Neural cell (in vitro differentiated cells): ENCODE results near the gene PACRGL. TPM values are rescaled to one million over a fixed set of nuclear protein-coding genes. Genes with fewer than 3 reads are reported as not detected.

Experiments used
- H2AFZ ChIP-seq: fragments of 200-600, 300-800 bp; sonication (generic), shearing (Covaris generic); 2 replicates; pipeline ENCODE4 v1.6.0; 2014; ENCODE audit warnings: low read depth, mild to moderate bottlenecking, antibody characterized with exemption, low read length, moderate library complexity
- H3F3A ChIP-seq: fragments of 200-600 bp; shearing (Covaris generic); 2 replicates; pipeline ENCODE4 v1.6.1; 2016; ENCODE audit warnings: mild to moderate bottlenecking, moderate library complexity, mixed read lengths, antibody characterized with exemption, low read length; ENCODE audit not compliant: insufficient read depth, poor library complexity, severe bottlenecking
- H3K27ac ChIP-seq: fragments of 200-600, 300-800 bp; sonication (generic), shearing (Covaris generic); 2 replicates; pipeline ENCODE4 v1.5.1; 2014; ENCODE audit warnings: mild to moderate bottlenecking, low read length, moderate library complexity
- H3K27me3 ChIP-seq: fragments of 300-800, 200-600 bp; sonication (generic), shearing (Covaris generic); 2 replicates; pipeline ENCODE4 v1.6.0; 2014; ENCODE audit warnings: mild to moderate bottlenecking, low read depth, low read length, moderate library complexity; ENCODE audit not compliant: insufficient read depth
- H3K36me3 ChIP-seq: fragments of 300-800, 200-600 bp; sonication (generic), shearing (Covaris generic); 2 replicates; pipeline ENCODE4 v1.5.1; 2014; ENCODE audit warnings: mild to moderate bottlenecking, antibody characterized with exemption, low read length, moderate library complexity; ENCODE audit not compliant: insufficient read depth
- H3K4me2 ChIP-seq: fragments of 300-800, 200-600 bp; sonication (generic), shearing (Covaris generic); 2 replicates; pipeline ENCODE4 v1.6.0; 2014; ENCODE audit warnings: mild to moderate bottlenecking, low read length
- H3K4me3 ChIP-seq: fragments of 300-800, 200-600 bp; sonication (generic), shearing (Covaris generic); 2 replicates; pipeline ENCODE4 v1.5.1; 2014; ENCODE audit warnings: mild to moderate bottlenecking, low read length, moderate library complexity
- H3K79me2 ChIP-seq: fragments of 200-600 bp; shearing (Covaris generic); replicated peaks from 2 replicates; pipeline ENCODE4 v1.6.0; 2014; ENCODE audit warnings: mild to moderate bottlenecking, low read length, moderate library complexity; ENCODE audit not compliant: insufficient read depth
- H3K9ac ChIP-seq: fragments of 300-800, 200-600 bp; sonication (generic), shearing (Covaris generic); 2 replicates; pipeline ENCODE4 v1.6.1; 2016; ENCODE audit warnings: mild to moderate bottlenecking, low read length, mixed read lengths
- H3K9me2 ChIP-seq: fragments of 200-600 bp; shearing (Covaris generic); 2 replicates; pipeline ENCODE4 v1.6.1; 2016; ENCODE audit warnings: mild to moderate bottlenecking, low read length, mixed read lengths; ENCODE audit not compliant: insufficient read depth
- H3K9me3 ChIP-seq: fragments of 200-600, 300-800 bp; sonication (generic), shearing (Covaris generic); 2 replicates; pipeline ENCODE4 v1.6.1; 2016; ENCODE audit warnings: mild to moderate bottlenecking, mixed run types, low read length, moderate library complexity, mixed read lengths
- H4K20me1 ChIP-seq: fragments of 200-600 bp; shearing (Covaris generic); 2 replicates; pipeline ENCODE4 v1.6.1; 2016; ENCODE audit warnings: mild to moderate bottlenecking, mixed run types; ENCODE audit not compliant: insufficient read depth
- CTCF ChIP-seq: fragments of 450-650 bp; IDR thresholded peaks from 2 replicates; pipeline ENCODE4 v1.5.1; 2014; ENCODE audit warnings: antibody characterized with exemption, mild to moderate bottlenecking, moderate library complexity; ENCODE audit not compliant: poor library complexity, severe bottlenecking
- EP300 ChIP-seq: fragments of 450-650 bp; conservative IDR thresholded peaks from 2 replicates; pipeline ENCODE4 v1.6.1; 2014; ENCODE audit warnings: antibody characterized with exemption, mild to moderate bottlenecking, moderate library complexity; ENCODE audit not compliant: poor library complexity, severe bottlenecking
- EZH2 ChIP-seq: fragments of 200-600, 300-800 bp; shearing (Covaris generic), sonication (generic); IDR thresholded peaks from 2 replicates; pipeline ENCODE4 v1.6.1; 2014; ENCODE audit warnings: antibody characterized with exemption, low read length, borderline replicate concordance, mild to moderate bottlenecking; ENCODE audit not compliant: insufficient read depth, poor library complexity, severe bottlenecking
- MXI1 ChIP-seq: fragments of 450-650 bp; conservative IDR thresholded peaks from 2 replicates; pipeline ENCODE4 v1.6.1; 2014; ENCODE audit warnings: antibody characterized with exemption, mild to moderate bottlenecking; ENCODE audit not compliant: poor library complexity, severe bottlenecking
- POLR2AphosphoS5 ChIP-seq: IDR thresholded peaks from 2 replicates; pipeline ENCODE4 v1.6.1; 2012
- RAD21 ChIP-seq: fragments of 450-650 bp; conservative IDR thresholded peaks from 2 replicates; pipeline ENCODE4 v1.6.1; 2014; ENCODE audit warnings: antibody characterized with exemption, mild to moderate bottlenecking, moderate library complexity
- REST ChIP-seq: IDR thresholded peaks from 2 replicates; pipeline ENCODE4 v1.6.1; 2012; ENCODE audit warnings: borderline replicate concordance
- SMC3 ChIP-seq: fragments of 450-650 bp; conservative IDR thresholded peaks from 2 replicates; pipeline ENCODE4 v1.6.1; 2014; ENCODE audit warnings: antibody characterized with exemption, mild to moderate bottlenecking, moderate library complexity; ENCODE audit not compliant: poor library complexity
- TAF1 ChIP-seq: IDR thresholded peaks from 2 replicates; pipeline ENCODE4 v1.6.1; 2012; ENCODE audit warnings: low read depth
- polyA minus RNA-seq: library from RNA; depleted of rRNA, polyadenylated mRNA; stranded (reverse); fragments of >200 nt; gene quantifications from 2 replicates; pipeline ENCODE4 v1.2.3, GENCODE V29; 2014
- polyA plus RNA-seq: library from polyadenylated mRNA; depleted of rRNA; stranded (reverse); fragments of >200 nt; gene quantifications from 2 replicates; pipeline ENCODE4 v1.2.3, GENCODE V29; 2014

The PACRGL gene
- 35.2 and 41.9 TPM in 2 replicates for polyA plus RNA-seq
- 57.2 and 68.9 TPM in 2 replicates for polyA minus RNA-seq

GRCh38 chr4:20700007-20700761 lies at the start of gene PACRGL:
Gene PACRGL (plus strand): TSS chr4:20700458. CDS start chr4:20704482, 4,024 bp downstream.
- Histone ChIP-seq H3K36me3 (no peaks in the 10 kb centered on the region), H3K4me3 (peak within 1 kb of the TSS; percentile 82), H3K27ac (peak within 1 kb of the TSS; percentile 95), H3K79me2 (peaks cover 21% of the 10 kb centered on the region), H3F3A (no peaks in the 10 kb centered on the region), H3K27me3 (no peaks in the 10 kb centered on the region), H2AFZ (peak within 1 kb of the TSS; percentile 89), H3K4me2 (peak within 1 kb of the TSS; percentile 91), H4K20me1 (no peaks in the 10 kb centered on the region), H3K9me3 (no peaks in the 10 kb centered on the region), H3K9ac (peak within 1 kb of the TSS; percentile 82), H3K9me2 (no peaks in the 10 kb centered on the region)
- peak; percentile 82 for TF ChIP-seq EP300
- peak; percentile 99 for TF ChIP-seq MXI1
- TF ChIP-seq REST = peak; percentile 79
- peak; percentile 4 for TF ChIP-seq SMC3
- no peak for TF ChIP-seq EZH2
- peak; percentile 32 for TF ChIP-seq CTCF
- TF ChIP-seq RAD21 = peak; percentile 40
- TF ChIP-seq POLR2AphosphoS5 = peak; percentile 90
- TF ChIP-seq TAF1 = peak; percentile 76

GRCh38 chr4:20652226-20652885 lies 47.9 kb upstream of the PACRGL start:
- Histone ChIP-seq H3K79me2 (no peaks in the 10 kb centered on the region), H3K4me2 (no peak overlapping the region), H2AFZ (no peak overlapping the region), H3K9me2 (no peaks in the 10 kb centered on the region), H3F3A (no peaks in the 10 kb centered on the region), H3K9ac (no peak overlapping the region), H3K27me3 (no peaks in the 10 kb centered on the region), H3K9me3 (peaks cover 8% of the 10 kb centered on the region), H4K20me1 (no peaks in the 10 kb centered on the region), H3K4me3 (no peak overlapping the region), H3K36me3 (no peaks in the 10 kb centered on the region), H3K27ac (no peak overlapping the region)
- TF ChIP-seq MXI1 = no peak
- no peak for TF ChIP-seq TAF1
